ENCODE data around the gene CUX1.

Gene CUX1

DNA sequence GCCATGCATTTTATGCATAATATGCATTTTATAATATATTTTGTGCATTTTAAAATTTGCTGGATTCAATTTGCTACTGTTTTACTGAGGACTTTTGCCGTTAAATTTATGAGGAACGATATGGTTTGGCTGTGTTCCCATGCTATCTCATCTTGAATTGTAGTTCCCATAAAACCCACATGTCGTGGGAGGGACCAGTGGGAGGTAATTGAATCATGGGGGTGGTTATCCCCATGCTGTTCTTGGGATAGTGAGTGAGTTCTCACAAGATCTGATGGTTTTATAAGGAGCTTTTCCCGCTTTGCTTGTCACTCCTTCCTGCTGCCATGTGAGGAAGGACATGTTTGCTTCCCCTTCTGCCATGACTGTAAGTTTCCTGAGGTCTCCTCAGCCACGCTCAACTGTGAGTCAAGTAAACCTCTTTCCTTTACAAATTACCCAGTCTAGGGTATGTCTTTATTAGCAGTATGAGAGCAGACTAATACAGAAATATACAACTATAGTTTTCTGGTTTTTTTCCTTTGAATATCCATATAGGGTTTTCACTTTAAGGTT is 267.9 kb downstream of the CUX1 start:
- no peak for DNase-seq

DNA sequence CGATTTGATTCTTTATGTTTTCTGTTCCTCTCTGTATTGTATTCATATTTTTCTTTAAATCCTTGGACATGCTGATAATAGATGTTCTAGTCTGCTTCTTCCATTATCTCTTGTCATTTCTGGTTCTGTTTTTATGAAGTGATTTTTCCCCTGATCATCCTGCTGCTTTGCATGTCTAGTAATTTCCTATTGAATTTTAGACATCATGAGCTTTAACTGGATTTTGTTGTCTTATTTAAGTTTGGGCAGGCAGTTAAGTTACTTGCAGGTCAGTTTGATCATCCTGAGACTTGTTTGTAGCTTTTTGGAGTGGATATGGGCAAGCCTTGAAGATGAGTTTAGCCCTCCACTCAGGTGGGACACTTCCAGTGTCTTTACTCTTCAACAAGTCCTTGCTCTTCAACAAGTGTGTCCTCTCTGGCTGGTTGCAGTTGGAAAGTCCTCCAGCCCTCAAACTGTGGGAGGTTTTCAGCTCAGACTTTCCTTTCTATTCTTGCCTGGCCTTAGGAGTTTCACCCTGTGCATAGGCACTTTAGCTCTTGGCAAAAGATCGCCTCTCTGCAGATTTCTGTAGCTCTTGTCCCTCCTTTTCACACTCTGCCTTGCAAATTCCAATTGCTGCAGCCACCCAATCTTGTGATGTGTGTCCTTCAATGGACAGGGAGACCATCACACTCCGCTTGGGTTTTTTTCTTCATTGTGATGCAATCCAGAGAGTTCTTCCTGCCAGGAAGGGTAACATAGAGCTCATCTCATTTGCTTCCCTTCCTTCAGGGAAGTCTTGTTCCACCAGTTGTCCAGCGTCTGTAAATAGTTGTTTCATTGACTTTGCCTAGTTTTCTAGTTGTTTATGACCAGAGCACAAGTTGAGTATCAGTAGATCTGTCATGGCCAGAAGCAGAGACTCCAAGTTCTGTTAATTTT is 272.0 kb downstream of the CUX1 start:
- no peak for DNase-seq

DNA sequence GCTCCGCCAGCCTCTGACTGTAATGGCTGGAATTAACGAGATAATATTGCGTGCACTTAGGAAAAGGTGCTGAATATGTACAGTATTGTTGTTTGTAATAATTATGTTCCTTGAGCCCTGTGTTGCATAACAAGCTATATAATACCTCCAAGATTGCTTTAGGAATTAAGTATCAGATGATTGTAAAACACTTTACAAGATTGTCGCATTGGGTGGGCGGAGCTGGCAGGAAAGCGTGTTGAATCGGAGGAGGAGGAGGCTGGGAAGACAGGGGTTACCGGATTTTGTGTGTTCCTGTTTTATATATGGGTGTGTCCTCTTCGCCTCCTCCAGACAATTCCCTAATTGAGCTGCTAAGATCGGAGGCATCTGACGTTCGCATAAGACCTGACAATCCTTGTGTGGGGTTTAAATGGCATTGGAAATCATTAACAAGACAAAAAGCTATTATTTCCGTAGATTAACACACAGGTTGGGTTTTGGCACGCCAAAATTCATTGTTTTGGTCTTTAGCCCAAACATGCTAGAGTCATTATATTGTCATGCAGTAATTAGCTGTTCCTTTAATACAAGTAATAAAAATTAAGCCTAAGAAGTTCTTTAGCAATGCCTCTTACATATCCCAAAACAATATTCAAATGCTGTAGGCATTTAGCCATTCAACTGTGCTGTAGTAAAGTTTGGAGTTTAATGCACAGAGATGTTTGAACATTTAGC is 276.3 kb downstream of the CUX1 start:
- no peak for DNase-seq

DNA sequence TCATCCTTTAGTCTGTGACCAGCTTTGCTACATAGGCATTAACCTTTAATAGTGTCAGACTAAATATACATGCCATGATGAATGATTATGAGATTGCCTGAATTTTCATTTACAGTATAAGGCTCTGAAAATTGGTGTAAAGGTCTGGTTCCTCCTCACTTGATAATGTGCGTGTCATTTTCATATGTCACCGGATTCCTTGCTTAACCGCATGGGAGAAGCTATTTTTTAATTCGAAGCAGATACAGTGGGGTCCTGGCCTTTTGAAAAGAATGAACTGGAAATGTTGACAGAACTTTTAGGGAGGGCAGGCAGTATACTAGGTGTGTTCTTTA is 276.9 kb downstream of the CUX1 start:
- DNase-seq = no peak

DNA sequence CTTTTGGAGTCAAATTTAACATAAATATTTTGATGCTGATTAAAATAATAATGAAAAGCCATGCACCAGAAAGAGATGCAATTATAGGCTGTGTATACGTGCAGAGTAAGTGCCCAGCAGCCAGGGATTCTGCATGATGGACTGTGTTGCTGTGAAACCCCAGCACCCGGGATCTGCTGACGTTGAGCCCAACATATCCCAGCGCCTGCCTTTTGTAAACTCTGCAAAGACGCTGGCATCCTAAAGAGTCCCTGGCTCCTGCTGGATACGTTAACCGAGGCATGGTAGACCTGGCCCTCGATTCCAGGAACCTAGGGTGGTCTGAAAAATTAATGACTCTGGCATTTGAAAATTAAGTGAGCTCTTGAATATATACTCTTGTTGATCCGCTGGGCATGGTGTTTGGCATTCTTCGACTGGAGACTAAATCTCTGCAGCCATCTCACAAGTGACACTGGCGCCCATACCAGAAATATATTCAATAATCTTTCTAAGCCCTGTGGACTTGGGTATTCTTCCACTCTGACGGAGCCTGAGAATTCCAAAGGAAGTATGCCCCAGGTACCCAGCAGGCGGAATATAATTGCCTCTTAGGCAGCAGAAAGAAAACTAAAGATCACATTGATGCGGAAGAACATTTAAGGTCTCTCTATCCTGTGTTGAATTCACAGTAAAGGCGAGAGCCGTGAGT is 278.0 kb downstream of the CUX1 start:
- no peak for DNase-seq

DNA sequence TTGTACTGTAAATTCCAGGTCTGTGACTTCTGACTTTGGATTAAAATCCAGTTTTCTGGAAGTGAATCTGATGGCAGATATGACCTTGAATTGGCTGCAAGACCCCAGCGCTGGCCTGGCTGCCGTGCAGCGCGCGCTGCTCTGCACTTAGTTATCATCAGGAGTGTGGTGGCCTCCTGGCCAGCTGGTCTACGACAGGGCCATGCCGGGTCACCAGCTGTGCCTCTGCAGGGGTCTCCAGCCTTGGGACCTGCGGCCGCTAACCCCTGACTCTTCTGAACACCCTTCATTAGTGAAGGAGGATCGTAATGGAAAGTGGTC is 278.5 kb downstream of the CUX1 start:
- no peak for DNase-seq

DNA sequence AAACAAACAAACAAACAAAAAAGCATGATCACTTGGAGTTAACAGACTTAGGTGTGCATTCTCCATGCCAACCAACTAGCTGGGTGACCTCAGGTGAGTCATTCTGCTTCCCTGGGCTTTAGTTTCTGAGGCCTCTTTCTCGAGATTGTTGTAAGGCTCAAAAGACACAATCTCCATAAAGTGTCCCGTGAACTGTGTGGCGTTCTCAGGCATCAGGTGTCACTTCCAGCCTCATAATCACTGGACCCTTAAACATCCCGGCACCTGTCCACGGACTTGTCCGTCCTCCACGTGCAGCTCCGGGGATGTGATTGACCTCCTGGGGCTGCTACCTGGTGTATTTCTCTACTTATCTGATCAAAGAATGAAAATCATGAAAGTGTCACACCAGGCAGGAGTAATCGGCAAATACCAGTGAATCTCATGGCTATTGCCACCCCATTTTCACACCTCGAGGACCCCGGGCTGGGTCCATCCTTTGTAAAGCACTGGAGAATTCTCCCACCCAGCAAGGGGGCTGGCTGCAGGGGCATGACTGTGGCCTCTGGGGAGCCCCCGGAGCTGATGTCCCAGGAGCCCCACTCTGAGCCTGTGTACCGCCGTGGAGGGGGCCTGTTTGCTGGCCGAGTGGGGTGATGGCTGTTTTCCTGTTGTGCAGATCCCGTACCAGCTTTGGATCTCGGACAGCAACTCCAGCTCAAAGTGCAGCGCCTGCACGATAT is 279.4 kb downstream of the CUX1 start:
- DNase-seq = no peak

DNA sequence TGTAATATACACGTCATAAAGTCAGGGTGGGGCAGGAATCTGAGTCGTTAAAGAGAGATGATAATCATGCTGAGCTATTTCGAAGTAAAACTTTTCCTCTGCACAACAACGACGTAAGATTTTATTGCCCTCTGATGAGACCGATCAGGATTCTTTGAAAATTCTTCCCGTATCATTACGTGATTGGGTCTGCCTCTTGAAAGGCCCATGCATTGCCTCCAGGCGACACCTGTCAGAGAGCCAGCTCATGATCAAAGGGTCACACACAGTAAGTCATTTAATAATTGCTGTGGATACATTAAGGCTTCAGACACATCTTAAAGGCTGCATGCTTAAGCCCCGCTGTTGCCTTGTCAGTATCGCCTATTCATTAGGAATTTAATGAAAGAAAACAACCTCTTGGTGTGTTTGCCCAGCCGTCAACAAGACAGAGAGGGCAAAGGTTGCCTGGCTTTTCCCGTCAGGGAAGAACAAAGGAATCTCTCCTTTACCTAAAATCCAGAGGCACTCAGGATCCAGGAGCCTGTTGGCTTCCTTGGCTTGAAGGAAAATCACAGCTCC is 280.3 kb downstream of the CUX1 start:
- peak; percentile 68 for DNase-seq

DNA sequence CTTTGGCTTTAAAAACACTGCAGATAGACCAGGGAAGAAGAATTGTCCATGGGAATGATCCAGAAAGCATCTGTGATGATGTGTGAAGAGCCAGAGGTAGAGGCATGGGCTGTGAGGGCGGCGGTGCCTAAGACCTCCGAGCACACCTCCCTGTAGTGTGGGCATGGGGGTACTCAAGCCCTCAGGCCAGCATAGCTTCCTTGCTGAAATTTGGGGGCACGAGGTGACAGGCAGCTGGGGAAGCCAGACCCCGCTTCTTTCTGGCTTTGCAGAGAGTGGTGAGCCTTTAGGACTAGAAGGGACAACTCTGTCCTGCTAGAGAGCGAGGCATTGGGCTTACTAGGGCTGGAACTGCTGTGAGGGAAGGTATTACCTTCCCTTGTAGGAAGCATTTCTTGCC is 281.6 kb downstream of the CUX1 start:
- DNase-seq = no peak

DNA sequence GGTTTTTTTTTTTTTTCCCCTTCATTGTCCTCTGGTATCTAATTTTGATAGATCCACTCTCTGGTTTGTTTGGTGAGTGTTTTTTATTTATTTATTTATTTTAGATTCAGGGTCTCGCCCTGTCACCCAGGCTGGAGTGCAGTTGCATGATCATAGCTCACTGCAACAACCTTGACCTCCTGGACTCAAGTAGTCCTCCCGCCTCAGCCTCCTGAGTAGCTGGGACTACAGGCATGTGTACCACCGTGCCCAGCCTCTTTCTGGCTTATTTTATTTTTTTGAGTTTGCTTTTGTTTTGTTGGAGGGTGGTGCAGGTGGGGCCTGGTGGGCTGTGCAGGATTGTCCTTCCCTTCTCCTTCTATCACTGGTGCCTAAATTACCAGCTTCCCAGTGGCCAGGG is 282.0 kb downstream of the CUX1 start:
- DNase-seq = no peak

DNA sequence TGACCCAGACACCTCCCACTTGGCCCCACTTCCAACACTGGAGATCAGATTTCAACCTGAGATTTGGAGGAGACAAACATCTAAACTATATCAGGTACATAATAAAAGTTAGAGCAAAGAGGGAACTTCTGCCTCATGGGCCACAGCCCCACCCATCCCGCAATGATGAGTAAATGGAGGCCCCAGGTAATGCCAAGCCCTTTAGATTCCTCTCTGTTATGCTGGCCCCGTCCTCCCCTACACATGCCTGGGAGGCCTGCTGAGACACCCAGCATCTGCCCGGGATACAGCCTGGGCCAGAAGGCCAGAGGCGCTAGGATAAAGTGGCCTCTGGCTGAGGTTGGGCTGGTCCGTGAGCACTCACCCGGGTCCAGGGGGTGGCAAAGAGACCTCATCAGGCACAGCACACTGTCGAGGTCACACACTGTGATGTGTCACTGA is 283.7 kb downstream of the CUX1 start:
- DNase-seq = no peak

DNA sequence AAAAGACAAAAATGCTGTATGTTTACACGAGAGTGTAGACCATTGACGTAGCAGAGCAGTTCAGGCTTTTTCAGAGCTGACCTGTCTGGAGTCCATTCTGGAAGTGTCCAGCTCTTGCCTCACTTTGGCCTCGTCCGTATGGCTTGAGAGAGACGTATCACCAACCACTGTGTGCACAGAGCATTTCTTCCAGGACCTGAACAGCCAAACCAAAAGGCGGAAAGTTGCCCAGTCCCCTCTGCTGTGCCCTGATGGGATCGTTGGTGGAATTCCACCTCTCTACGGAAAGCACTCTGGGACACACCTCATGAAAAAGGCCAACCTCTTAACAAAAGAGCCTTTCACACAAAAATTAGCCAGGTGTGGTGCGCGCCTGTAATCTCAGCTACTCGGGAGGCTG is 284.5 kb downstream of the CUX1 start:
- DNase-seq = no peak

DNA sequence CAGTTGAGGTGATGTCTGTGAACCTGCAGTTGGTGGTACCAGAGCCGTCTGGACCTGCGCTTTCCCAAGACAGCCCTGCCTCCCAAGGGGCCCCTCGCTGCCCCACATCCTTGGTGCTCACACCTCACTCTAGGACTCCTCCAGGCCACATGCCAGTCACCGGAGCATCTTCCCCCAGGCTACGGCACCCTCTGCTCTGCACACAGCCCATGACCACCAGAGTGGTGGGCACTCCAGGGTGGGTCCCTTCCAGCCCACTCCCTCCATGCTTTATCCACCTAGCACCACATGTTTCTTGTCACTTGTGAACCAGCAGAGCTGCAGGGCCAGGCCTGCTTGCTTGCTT is 285.6 kb downstream of the CUX1 start:
- no peak for DNase-seq

DNA sequence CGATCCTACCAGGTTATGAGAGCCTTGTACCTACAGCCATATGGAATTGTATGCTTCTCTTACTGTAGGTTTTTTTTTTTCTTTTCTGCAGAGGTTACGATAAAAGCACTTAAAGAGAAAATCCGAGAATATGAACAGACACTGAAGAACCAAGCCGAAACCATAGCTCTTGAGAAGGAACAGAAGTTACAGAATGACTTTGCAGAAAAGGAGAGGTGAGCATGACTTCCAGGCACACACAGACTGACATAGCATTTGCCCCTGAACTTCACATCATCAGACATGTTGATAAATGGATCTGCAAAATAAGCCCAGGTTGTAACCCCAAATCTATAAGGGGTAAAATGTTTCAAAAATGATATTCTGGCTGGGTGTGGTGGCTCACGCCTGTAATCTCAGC is 286.8 kb downstream of the CUX1 start:
- DNase-seq = no peak

DNA sequence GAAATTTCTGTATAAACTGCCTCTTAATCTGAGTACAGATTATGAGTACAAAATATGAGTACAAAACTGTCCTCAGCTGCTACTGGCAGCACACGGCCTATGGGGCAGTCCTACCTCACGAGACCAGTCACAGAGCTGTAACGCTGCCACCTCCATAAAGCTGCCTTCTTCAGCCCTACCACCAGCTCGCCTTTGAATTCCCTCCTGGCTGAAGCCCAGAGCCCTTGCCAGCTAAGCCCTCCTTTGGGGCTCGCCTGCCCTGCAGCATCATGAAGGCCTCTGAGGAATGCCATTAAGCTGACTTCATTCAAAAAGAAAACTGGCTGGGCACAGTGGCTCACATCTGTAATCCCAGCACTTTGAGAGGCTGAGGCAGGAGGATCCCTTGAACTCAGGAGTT is 289.2 kb downstream of the CUX1 start:
- DNase-seq = no peak

DNA sequence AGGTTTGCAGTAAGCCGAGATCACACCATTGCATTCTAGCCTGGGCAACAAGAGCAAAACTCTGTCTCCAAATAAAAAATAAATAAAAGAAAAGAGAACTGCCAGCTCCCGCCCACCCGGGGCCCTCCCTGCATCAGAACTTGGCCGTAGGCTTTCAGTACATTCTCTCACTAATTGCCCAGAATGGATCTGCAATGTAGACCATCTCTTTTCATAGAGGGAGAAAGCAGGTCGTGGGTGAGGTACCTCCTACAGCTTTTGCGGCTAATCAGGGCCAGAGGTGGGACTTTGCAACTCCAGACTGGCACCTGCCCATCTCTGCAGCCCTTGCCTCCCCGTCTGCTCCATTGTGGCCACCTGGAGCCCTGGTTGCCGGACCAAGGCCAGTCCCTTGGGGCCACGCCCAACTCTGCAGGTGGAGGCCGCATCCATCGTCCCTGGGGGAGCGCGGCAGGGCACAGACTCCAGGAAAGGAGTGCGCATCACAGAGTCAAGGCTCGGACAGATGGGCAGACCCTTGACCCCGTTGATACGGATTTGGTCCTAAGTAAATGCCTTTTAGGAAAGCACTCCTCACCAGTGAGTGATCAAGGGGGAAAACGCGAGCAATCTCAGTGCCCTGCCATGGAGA is 290.2 kb downstream of the CUX1 start:
- DNase-seq = no peak

DNA sequence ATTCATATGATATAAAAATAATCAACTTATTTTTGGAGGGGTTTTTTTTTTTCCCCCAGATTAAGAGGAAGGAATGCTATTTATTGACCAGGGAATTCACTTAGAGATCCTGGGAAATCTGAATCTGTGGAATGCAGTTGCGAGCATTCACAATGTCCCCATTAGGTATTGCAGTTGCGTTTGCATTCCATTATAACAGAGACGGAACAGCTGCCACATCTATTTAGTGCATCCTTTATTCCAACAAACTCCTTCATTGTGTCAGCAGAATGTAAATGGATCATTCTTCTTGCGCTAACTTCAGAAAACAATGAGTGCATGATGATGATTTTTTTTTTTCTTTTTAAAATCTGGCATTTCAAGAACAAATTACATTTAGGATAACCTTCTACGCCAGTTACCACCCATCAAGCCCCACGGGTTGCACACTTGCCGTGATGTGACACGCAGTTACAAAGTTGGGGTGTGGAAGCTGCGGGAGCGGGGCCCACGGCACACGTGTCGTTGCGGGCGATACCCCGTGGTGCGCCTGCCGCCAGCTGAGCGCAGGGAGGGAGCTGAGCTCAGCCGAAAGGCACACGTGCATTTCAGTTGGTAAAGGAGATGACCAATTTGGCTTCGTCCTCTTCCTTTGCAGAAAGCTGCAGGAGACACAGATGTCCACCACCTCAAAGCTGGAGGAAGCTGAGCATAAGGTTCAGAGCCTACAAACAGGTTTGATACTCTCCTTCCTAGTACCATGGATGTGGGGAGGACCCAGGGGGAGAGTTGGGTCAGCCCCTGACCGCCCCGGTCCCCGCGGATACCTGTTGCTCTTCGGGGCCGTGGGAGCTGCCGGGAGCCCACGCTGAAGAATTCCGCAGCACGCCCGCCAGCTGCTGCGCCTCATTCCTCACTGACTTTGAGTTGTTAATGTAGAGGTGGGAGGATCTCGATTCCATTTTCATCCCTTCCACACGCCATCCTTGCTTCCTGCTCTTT is 293.9 kb downstream of the CUX1 start:
- no peak for DNase-seq

DNA sequence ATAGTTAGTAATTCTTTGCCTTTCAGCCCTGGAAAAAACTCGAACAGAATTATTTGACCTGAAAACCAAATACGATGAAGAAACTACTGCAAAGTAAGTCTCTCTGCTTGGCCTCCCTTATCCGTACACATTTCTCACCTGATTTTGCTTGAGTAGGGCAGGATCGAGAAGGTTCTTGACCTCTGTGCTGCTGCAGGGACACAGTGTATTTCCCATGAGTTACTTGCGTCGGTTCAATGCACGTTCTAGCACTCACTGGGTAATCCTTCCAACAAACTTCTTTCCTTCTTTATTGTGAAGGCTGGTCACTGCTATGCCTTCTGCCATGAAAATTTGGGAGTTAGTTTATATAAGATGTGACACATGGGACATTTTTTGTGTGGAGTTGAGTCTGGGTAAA is 297.8 kb downstream of the CUX1 start:
- no peak for DNase-seq

DNA sequence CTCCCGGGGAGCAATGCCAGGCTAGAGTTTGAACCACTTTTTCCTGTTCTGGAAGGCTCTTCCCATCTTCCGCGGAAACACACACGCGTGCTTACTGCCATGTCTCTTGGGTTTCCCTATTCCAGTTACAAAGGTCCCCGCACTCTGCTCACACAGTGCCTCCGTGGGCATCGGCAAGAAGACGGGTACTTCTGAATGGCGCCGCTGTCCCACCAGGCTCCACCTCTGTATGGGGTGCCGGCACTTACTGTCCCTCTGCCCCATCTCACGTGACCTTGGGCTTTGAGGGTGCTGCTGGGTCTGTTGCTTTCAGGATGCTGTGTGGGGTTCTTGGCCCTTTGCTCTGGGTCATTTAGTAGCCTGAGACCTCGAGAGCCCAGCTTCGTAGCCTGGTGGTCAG is 298.5 kb downstream of the CUX1 start:
- no peak for DNase-seq

DNA sequence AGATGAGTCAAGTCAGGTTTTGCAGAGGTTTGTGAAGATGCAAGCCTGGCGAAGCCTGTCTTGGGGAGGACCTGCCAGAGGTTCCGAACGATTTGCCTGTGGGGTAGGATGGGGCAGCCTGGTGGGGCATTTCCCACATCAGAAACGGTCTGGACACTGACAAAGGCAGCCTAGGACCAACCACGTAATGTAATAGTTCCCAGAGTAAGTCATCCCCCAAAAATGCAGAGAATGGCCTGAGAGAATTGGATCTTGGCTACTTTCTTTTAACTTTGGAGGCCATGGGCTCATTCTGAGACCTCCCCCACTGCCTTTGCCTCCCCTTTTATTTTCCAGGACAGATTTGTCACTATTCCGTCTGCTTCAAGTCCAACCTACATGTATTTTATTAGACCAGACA is 300.3 kb downstream of the CUX1 start:
- no peak for DNase-seq

DNA sequence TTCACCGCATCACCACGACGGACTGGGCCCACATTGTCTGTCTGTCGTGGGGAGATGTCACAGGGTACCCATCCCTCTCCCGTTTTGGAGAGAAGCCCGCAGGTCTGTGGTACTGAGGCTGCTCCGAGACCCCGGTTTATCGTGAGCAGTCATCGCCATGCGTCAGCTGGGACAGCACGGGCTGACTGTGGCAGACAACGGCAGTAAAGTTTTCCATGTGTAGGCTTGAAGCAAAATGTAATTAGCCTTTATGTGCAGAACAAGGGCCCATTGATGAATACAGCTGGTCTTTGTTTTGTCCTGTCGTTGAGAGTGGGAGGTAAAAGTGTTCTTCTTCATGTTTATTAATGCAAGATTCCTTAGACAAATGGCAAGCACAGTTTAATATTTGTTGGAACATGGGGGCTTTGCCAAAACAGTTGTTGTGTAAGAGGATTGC is 301.8 kb downstream of the CUX1 start:
- no peak for DNase-seq
